ENCODE measurements around the gene ZBTB8B.
"Not testable (repeated sequence)": the region's sequence is repeated elsewhere in the genome, so short reads cannot be mapped to it uniquely, and the experiment has no call there.

The ZBTB8B gene

GRCh38 chr1:32464716-32465577 is at the start of gene ZBTB8B:
Gene ZBTB8B, plus strand, starts transcription at chr1:32465072. Its CDS starts 5,553 bp downstream, at chr1:32470625.
- peak; percentile 98 for DNase-seq

GRCh38 chr1:32421775-32422174 is 43.1 kb upstream of the ZBTB8B start:
- DNase-seq = no peak

DNA sequence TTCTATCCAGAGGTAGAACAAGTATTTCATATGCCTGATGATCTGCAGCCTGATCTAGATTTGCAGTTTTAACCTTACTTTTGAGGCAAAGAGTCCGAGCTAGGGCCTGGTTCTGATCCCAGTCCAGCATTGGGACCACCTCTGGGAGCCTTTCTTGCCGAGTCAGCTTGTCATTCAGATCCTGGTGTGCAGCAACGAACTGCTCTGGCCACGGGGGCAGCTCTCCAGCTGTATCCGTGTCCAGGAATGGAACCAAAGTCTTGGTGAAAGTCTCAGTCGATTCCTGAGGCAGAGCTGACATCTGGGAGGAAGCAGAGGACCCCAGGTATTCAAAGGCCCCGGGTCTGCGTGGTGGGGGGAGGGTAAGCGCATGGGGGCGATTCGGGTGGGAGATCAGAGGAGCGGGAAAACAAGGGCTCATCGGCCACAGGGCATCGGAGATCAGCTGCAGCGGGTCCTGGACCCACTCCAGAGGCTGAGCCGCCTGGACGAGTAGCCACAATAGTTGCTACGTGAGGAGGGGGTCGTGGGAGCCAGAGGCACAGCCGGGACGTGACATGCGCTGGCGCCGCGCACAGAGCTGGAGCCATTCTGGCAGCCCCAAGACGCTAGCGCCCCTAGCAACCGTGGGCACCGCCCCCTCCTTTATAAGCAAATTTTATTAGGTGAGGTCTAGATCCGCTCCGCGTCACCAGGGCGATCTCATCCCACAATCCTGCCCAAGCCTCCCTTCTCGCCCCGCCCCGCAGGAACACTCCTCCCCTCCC is 38.2 kb upstream of the ZBTB8B start:
- no peak for DNase-seq

DNA sequence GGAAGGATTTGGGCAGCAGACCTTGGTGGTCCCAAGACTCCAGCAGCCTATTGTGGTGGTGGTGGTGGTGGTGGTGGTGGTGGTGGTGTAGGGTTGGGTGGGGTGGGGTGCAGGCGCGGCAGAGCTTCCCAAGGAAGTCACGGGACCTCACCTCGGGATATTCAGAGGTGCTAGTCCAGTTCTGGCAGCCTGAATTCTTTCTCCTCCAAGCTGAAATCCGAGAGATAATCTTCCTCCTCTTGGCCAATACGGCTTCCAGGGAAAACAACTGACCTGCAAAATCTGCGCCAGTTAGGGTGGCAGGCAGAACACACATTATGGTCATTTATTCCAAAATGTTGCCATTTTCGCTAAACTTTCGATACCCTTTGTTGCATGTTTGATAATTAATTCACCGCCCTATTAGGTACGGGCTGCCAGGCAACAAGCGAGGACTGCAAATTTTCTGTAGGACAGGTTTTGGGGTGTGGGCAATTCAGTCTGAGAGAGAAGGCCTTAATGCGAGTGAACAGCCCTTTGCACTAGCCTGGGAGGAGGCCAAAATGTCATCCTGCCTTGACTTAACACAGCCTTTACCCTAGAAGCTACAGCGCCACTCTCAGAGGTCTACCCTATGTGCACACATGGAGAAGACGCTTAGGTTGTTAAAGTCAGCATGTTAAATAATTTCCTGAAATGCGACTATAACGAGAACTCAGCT is 37.5 kb upstream of the ZBTB8B start:
- DNase-seq = no peak

DNA sequence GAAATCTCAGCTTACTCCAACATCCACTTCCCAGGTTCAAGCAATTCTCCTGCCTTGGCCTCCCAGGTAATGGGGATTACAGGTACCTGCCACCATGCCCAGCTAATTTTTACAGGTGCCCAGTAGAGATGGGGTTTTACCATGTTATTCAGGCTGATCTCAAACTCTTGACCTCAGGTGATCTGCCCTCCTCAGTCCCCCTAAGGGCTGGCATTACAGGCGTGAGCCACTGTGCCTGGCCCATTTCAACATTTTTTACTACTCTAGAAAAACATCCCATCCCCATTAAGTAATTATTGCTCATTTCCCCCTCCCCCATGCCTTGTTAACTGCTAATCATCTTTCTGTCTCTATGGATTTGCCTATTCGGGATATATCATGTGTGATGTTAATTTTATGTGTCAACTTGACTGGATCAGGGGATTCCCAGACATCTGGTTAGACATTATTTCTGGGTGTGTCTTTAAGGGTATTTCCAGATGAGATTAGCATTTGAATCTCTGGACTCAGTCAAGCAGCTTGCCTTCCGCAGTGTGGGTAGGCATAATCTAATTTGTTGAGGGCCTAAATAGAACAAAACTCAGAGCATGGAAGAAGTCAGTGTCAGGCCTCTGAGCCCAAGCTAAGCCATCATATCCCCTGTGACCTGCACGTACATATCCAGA is 33.0 kb upstream of the ZBTB8B start:
- DNase-seq = no peak

DNA sequence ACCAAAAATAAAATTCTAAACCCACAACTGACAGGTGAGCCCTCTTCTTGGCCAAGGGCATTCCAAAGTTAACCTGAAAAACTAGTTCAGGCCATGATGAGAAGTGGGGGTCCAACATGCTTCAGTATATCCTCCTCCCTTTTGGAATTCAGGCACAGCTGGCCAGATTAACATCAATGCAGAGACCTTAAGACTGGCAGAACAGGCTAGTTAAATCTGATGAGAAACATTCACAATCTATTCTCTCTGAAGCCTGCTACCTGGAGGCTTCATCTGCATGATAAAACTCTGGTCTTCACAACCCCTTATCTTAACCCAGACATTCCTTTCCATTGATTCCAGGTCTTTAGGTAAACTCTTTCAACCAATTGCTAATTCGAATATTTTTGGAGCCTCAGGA is 26.7 kb upstream of the ZBTB8B start:
- DNase-seq = no peak

DNA sequence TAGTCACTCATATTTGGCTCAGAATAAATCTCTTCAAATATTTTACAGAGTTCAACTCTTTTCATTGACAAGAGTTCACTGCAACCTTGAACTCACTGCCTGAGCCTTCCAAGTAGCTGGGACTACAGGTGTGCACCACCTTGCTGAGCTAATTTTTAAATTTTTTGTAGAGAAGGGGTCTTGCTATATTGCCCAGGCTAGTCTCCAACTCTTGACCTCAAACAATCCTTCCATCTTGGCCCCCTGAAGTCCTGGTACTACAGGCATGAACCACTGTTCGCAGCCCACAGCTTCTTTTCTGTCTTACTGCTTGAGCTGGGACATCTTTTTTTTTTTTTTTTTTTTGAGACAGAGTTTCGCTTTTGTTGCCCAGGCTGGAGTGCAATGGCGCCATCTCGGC is 26.1 kb upstream of the ZBTB8B start:
- DNase-seq = not testable (repeated sequence)

DNA sequence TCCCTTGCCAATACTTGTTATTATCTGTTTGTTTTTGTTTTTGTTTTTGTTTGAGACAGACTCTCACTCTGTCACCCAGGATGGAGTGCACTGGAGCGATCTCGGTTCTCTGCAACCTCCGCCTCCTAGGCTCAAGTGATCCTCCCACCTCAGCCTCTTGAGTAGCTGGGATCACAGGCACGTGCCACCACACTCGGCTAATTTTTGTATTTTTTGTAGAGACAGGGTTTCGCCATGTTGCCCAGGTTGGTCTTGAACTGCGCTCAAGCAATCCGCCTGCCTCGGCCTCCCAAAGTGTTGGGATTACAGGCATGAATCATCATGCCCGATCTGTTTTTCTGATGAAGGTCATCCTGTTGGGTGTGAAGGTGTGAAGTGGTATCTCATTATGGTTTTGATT is 23.4 kb upstream of the ZBTB8B start:
- not testable (repeated sequence) for DNase-seq

DNA sequence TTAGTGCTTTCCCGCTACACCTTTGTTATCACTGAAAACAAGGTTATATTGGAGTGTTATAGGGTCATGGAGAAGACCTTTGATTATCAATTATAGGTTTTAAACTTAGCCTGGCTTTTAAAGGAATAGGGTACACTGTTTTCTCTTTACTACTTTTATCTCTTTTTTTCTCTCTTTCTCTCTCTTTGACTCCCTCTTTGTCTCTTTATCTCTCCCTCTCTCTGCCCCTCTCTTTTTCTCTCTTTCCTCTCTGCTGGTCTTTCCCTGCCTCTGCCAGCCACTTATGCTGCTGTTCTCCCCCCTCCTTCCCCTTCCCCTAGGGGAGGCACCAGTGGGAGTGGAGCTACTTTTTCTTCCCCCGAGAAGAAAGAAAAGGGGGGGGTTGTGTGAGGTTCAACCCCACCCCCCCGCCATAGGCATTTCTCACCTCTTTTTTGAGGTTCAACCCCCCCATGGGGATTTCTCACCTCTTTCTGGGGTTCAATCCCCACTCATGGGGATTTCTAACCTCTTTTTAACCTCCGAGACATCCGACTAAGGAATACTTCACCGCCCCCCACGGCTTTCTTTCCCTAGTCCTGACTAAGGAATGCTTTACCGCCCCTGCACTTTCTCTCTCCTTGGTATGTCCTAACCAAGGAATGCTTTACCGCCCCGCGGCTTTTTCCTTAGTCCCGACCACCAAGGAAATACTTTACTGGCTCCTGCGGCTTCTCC is 17.2 kb upstream of the ZBTB8B start:
- DNase-seq = no peak

DNA sequence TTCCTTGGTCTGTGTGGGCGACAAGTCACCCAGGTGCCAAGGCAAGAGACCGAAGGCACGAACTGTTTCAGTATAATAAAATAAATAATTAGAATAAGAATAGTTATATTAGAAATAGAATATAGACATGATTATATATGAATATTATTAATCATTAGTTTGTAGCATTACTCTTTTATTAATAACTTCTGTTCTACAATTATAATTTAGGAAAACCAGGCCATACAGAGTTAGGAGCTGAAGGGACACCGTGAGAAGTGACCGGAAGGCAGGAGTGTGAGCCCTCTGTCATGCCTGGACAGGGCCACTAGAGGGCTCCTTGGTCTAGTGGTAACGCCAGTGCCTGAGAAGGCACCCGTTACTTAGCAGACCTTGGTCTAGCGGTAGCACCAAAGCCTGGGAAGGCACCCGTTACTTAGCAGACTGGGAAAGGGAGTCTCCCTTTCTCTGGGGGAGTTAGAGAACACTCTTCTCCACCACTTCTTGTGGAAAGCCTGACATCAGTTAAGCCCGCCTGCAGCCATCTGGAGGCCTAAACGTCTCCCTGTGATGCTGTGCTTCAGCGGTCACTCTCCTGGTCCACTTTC is 16.6 kb upstream of the ZBTB8B start:
- DNase-seq = peak; percentile 17

GRCh38 chr1:32448773-32449456 is 16.0 kb upstream of the ZBTB8B start:
- DNase-seq = no peak

- DNase-seq = not testable (repeated sequence)
These were observed 15.4 kb upstream of the ZBTB8B start for GRCh38 chr1:32449457-32449831.

DNA sequence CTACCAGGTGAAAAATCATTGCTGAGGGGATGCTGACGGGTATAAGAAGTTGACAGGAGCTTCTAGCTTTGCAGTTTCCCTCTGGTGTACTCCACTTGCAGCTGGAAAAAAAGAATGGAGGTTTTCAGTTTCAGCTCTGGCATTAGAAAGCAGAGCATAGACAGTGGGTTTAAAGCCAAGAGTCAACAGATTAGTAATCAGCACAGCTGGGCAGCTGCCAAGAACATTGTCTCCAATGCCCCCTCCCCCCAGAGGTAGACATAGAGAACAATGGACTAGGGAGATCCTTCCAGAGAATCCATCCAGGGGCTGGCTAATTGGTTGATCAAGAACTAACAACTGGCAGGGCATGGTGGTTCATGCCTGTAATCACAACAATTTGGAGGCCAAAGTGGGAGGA is 10.1 kb upstream of the ZBTB8B start:
- DNase-seq = no peak

DNA sequence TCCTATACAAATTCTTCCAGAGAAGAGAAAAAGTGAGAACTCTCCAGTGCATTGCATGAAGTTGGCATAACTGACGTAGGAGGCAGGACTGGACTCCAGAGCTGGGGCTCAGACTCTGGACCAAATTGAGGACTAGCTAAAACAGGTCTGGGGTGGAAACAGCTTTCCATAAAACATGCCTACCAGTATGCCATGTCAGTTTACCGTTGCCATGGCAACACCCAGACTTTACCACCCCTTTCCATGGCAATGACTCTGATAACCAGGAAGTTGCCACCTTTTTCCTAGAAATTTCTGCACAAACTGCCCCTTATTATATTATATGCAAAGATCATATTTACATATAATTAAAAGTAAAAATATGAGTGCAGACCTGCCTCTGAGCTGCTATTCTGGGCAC is 8.9 kb upstream of the ZBTB8B start:
- DNase-seq = no peak

DNA sequence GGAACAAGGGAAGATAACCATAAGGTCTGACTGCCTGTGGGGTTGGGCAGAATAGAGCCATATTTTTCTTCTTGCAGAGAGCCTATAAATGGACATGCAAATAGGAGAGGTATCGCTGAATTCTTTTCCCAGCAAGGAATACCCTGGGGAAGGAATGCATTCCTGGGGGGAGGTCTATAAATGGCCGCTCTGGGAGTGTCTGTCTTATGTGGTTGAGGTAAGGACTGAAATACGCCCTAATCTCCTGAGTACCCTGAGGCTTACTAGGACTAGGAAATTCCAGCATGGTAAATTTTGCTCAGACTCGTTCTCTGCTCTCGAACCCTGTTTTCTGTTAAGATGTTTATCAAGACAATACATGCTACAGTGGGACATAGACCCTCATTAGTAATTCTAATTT is 6.1 kb upstream of the ZBTB8B start:
- DNase-seq = not testable (repeated sequence)

DNA sequence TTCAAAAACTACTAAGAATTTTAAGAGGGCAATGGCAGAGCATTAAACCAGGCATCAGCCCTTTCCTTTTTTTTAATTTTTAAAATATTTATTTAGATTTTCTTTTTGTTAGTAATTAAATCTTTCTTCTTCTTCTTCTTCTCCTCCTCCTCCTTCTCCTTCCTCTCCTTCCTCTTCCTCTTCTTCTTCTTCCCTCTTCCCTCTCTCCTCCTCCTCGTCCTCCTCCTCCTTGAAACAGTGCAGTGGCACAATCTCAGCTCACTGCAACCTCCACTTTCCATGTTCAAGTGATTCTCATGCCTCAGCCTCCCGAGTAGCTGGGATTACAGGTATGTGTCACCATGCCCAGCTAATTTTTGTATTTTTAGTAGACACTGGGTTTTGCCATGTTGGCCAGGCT is 1.9 kb upstream of the ZBTB8B start:
- not testable (repeated sequence) for DNase-seq

- no peak for DNase-seq
These were observed 619 bp upstream of the ZBTB8B start for GRCh38 chr1:32464191-32464715.

DNA sequence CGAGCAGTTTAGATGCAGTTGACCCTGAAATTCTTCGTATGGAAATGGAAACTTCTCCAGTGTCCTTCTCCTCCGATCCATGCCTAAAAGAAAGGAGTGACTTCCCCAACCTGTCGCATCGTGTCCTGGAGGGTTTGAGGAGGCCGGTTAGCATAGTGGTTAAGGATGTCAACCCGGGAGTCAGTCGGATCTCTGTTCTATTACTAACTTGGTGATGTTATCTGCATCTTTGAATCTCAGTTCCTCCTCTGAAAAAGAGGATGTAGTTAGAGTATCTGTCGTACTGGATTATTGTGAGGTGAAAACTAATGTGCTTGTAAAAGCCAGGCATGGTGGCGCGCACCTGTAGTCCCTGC is 684 bp downstream of the ZBTB8B start:
- no peak for DNase-seq

- no peak for DNase-seq
These were observed 1.9 kb downstream of the ZBTB8B start for GRCh38 chr1:32466761-32467160.

DNA sequence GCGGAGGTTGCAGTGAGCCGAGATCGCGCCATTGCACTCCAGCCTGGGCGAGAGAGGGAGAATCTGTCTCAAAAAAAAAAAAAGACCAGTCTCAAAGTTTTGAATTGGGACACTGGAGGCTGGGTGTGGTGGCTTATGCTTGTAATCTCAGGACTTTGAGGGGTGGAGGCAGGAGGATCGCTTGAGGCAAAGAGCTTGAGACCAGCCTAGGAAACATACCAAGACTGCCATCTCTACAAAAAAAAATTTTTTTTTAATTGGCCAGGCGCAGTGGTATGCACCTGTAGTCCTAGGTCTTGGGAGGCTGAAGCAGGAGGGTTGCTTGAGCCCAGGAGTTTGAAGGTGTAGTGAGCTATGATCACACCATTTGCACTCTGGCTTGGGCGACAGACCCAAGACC is 3.9 kb downstream of the ZBTB8B start:
- DNase-seq = no peak

DNA sequence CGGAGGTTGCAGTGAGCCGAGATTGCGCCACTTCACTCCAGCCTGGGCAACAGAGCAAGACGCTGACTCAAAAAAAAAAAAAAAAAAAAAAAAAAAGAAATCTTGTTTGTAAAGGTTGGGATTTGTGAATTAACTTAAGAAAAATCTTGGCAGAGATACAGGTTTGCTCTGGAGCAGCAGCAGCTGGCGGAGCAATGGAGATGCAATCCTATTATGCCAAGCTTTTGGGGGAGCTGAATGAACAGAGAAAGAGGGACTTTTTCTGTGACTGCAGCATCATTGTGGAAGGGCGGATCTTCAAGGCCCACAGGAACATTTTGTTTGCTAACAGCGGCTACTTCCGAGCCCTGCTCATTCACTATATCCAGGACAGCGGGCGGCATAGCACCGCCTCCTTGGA is 5.6 kb downstream of the ZBTB8B start:
- DNase-seq = no peak

Data from NCI-H187 treated with DMSO at 0.1 percent for 48 hours (cell line).